Colonic mucosa (tissue), 4 donors: ENCODE measurements around the gene MTCP1. TPM values are rescaled to one million over a fixed set of nuclear protein-coding genes. Genes with fewer than 3 reads are reported as not detected.

Source experiments
- DNase-seq: peaks from one replicate; pipeline ENCODE4 v3.0.0-alpha.2; 2020
- H3K27ac ChIP-seq: fragments of 200-600 bp; one replicate; pipeline ENCODE4 v1.8.0; 2021
- H3K27me3 ChIP-seq: fragments of 200-600 bp; one replicate; pipeline ENCODE4 v1.8.0; 2021
- H3K36me3 ChIP-seq: fragments of 200-600 bp; one replicate; pipeline ENCODE4 v1.8.0; 2021
- H3K4me1 ChIP-seq: fragments of 200-600 bp; one replicate; pipeline ENCODE4 v1.8.0; 2021; ENCODE audit warnings: mild to moderate bottlenecking
- H3K4me3 ChIP-seq: fragments of 200-600 bp; one replicate; pipeline ENCODE4 v1.8.0; 2021
- H3K9ac ChIP-seq, 2 donors: one replicate each; pipeline ENCODE4 v1.7.0; 2013; ENCODE audit warnings: control low read depth in 2 of 2, low read depth in 2 of 2, low read length in 2 of 2
- H3K9me3 ChIP-seq: fragments of 200-600 bp; one replicate; pipeline ENCODE4 v1.8.0; 2021
- CTCF ChIP-seq: fragments of 200-600 bp; IDR thresholded peaks from one replicate; pipeline ENCODE4 v1.8.0; 2022; ENCODE audit warnings: antibody characterized with exemption, mild to moderate bottlenecking
- intact Hi-C: fragments of 100-400 bp; cut with DNase I; formaldehyde crosslinking; loops from one replicate; pipeline ENCODE4 v1.14.1; 2022
- total RNA-seq, 2 donors: library from RNA; stranded (reverse); fragmentation: NEBNext Ultra II Directional in 1 of 2; extraction: Animal tissue kit (Norgen Biotek cat#: 25700) in 1 of 2; gene quantifications; one replicate each; pipeline ENCODE4 v1.2.1, GENCODE V29; 2021
- donor health status: healthy.
- donor health status: DM: no; HTN: no; CAD: no.
- donor health status: DM: no; HTN: no; CAD: no.

The MTCP1 gene
- total RNA-seq, 2 donors from 2014 or later, result 12.2 to 15.3 TPM

- H3K4me3 ChIP-seq, result no peak overlapping the region
- no peak for TF ChIP-seq CTCF
- H3K9me3 ChIP-seq, result no peaks in the 10 kb centered on the region
- intact Hi-C loops, result no loop called here
- DNase-seq, result no peak
- H3K27me3 ChIP-seq, result no peaks in the 10 kb centered on the region
- no peaks in the 10 kb centered on the region for H3K4me1 ChIP-seq
- H3K9ac ChIP-seq, result no peak overlapping the region
- no peak overlapping the region for H3K27ac ChIP-seq
- no peaks in the 10 kb centered on the region for H3K36me3 ChIP-seq
Measured at GRCh38 chrX:155053656-155054055, 17.3 kb downstream of the MTCP1 start.

- DNase-seq, result no peak
- no peak overlapping the region for H3K27ac ChIP-seq
- H3K9ac ChIP-seq, result no peak overlapping the region
- H3K9me3 ChIP-seq, result no peaks in the 10 kb centered on the region
- intact Hi-C loops, result no loop called here
- no peak for TF ChIP-seq CTCF
- no peak overlapping the region for H3K4me3 ChIP-seq
- no peaks in the 10 kb centered on the region for H3K27me3 ChIP-seq
- no peaks in the 10 kb centered on the region for H3K36me3 ChIP-seq
- no peaks in the 10 kb centered on the region for H3K4me1 ChIP-seq
Measured at GRCh38 chrX:155052738-155053498, 18.0 kb downstream of the MTCP1 start.

- peak; percentile 71 for DNase-seq
- H3K9ac ChIP-seq, result no peak overlapping the region
- H3K9me3 ChIP-seq, result no peaks in the 10 kb centered on the region
- H3K36me3 ChIP-seq, result no peaks in the 10 kb centered on the region
- intact Hi-C loops, result no loop called here
- H3K4me3 ChIP-seq, result no peak overlapping the region
- TF ChIP-seq CTCF, result peak; percentile 46
- no peaks in the 10 kb centered on the region for H3K4me1 ChIP-seq
- H3K27ac ChIP-seq, result no peak overlapping the region
- H3K27me3 ChIP-seq, result no peaks in the 10 kb centered on the region
Measured at GRCh38 chrX:155048977-155049619, 21.8 kb downstream of the MTCP1 start.

- no peak for TF ChIP-seq CTCF
- Histone ChIP-seq H3K9ac (no peak overlapping the region), H3K36me3 (no peaks in the 10 kb centered on the region), H3K9me3 (no peaks in the 10 kb centered on the region), H3K27me3 (no peaks in the 10 kb centered on the region), H3K4me3 (no peak overlapping the region), H3K27ac (no peak overlapping the region), H3K4me1 (no peaks in the 10 kb centered on the region)
- DNase-seq, result no peak
- intact Hi-C loops, result no loop called here
Measured at GRCh38 chrX:155046811-155047528, 24.0 kb downstream of the MTCP1 start.

- no peak overlapping the region for H3K27ac ChIP-seq
- H3K4me3 ChIP-seq, result no peak overlapping the region
- no peaks in the 10 kb centered on the region for H3K9me3 ChIP-seq
- intact Hi-C loops, result no loop called here
- TF ChIP-seq CTCF, result no peak
- no peaks in the 10 kb centered on the region for H3K36me3 ChIP-seq
- H3K4me1 ChIP-seq, result no peaks in the 10 kb centered on the region
- DNase-seq, result no peak
- no peak overlapping the region for H3K9ac ChIP-seq
- H3K27me3 ChIP-seq, result no peaks in the 10 kb centered on the region
Measured at GRCh38 chrX:155046129-155046810, 24.7 kb downstream of the MTCP1 start.
